Right lung (tissue), 10 donors: ENCODE measurements around the gene TCEAL6. TPM values are rescaled to one million over a fixed set of nuclear protein-coding genes. Genes with fewer than 3 reads are reported as not detected.
"Not testable (repeated sequence)": the region's sequence is repeated elsewhere in the genome, so short reads cannot be mapped to it uniquely, and the experiment has no call there.

Experiments used
- DNase-seq, 2 donors: peaks; one replicate each; pipeline ENCODE4 v3.0.0-alpha.2; 2013
- long read RNA-seq, 8 donors: transcript quantifications; one replicate each; lab custom pipeline, GENCODE V29; 2026
- polyA plus RNA-seq, 5 donors: library from polyadenylated mRNA; unstranded; fragments of 120-200 nt; gene quantifications; one replicate each; pipeline versions ENCODE4 v1.2.1 to v1.2.3, GENCODE V29; 2013; ENCODE audit warnings: inconsistent platforms in 1 of 5, low replicate concordance in 1 of 5; ENCODE audit not compliant: insufficient read length in 5 of 5, insufficient read depth in 1 of 5

Gene TCEAL6
- under 1 TPM in 2 of 5 donors, not detected in 3; 0.10 to 0.21 TPM for polyA plus RNA-seq
- long read RNA-seq, donor 1, result 0 reads
- long read RNA-seq, donor 2, result 0 reads
- long read RNA-seq, donor 3, result 0 reads
- long read RNA-seq, donor 4, result 0 reads
- long read RNA-seq, donor 5, result 0 reads
- long read RNA-seq, donor 6, result 0 reads
- long read RNA-seq, donor 7, result 0 reads
- long read RNA-seq, donor 8, result 0 reads

DNA sequence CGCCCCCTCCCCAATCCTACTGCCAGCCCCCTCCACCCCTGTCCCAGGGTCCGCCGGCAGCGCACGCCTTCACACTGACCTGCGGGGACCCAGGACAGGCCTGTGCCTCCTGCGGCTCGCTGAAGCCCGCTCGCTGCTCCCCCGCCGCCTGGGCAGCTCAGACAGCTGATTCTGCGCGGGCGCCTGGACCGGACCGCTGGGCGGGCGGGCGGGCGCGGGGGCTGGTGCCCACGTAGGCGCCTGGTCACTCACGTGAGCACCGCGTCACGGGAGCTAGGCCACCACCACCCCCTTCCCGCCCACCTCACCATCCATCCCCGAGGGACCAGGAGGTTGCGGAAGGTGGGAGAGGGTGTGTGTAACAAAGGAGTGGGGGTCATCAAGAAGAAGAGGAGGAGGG is at the start of gene TCEAL6:
TSS of gene TCEAL6 (minus strand) at position 208 of the 400 bp plus-strand sequence.
- not testable (repeated sequence) for DNase-seq

DNA sequence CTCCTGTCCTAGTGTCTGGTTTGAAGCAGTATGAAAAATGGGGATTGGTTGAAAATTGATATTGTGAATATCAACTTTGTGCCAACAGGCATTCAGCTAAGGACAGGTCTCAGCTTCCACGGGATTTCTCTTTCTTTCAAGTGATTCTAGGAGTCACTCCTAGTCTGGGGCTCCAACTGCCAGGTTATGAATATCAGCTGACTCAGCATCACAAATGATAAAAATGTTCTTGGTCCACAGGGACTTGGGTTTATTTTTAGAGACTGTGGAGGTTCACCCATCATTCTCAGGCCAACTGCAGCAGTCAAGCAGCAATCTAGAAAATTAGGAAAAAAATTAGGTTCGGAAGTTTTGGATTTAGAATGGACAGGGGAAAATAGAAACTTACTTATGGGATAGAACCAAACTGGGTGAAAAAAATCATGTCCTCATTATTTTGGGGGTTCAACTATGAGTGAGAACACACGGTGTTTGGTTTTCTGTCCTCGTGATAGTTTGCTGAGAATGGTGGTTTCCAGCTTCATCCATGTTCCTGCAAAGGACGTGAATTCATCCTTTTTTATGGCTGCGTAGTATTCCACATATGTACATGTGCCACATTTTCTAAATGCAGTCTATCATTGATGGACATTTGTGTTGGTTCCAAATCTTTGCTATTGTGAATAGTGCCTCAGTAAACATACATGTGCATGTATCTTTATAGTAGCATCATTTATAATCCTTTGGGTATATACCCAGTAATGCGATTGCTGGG is 43.9 kb upstream of the TCEAL6 start:
- no peak for DNase-seq

DNA sequence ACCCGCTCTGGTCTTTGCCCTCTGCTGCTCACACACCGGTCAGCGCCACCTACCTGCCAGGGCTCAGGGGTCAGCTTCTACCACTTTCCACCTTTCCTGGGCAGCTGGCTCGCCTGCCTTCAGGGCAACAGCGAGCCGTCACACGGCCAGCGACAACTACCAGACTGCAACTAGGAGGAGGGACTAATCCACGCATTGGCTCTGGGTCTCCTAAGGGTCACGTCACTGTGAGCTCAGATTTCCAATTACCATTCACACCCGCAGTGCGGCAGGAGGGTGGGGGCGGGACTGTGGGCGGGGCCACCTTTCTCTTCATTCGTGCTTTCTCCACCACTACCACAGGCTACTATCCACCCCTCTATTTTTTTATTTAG is 13.5 kb upstream of the TCEAL6 start, which contains the start of gene BEX5:
TSS of gene BEX5 (minus strand) at position 172 of the 374 bp plus-strand sequence. CDS start 1,712 bp downstream, outside the sequence.
- DNase-seq, result peak; percentile 10 to 23

DNA sequence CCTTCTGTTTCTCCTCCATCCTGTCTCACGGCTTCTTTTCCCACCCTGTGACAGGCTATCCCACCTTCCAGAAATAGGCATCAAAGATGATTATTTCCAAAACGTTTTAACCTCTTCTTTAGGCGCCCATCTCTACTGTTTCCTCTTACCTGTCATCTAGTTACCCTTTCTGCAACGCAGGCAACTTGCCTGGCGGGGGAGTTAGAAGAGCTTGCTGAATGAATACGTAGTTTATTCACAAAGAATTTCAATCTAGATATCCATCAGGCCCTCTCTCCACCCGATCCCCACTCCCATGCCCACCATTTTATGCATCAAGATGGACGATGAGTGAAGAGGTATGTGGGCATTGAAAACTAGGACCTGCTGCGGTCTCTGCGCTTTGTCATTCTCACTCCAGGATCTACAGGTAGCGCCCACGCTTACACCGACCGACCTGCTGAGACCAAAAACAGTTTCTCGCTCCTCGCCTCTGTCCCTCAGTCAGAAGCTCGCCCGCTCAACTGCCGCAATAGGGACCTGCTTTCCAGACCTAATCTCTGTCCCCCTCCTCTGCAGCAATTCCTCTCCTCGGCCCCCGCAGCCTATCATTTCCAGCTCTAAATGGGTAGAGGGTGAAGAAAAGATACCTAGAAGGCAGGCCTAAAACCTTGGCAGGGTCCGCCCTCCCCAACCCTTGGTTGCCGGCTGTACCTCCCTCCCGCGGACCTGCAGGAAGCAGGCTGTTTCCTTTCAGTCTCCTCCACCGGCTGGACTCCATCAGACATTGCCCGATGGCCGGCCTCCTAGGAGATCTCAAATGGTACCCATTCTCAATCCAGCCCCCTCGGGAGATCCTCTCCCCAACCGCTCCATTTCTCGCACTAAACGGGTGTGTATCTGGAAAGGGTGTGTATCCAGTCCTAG is 12.9 kb upstream of the TCEAL6 start:
- no peak for DNase-seq

DNA sequence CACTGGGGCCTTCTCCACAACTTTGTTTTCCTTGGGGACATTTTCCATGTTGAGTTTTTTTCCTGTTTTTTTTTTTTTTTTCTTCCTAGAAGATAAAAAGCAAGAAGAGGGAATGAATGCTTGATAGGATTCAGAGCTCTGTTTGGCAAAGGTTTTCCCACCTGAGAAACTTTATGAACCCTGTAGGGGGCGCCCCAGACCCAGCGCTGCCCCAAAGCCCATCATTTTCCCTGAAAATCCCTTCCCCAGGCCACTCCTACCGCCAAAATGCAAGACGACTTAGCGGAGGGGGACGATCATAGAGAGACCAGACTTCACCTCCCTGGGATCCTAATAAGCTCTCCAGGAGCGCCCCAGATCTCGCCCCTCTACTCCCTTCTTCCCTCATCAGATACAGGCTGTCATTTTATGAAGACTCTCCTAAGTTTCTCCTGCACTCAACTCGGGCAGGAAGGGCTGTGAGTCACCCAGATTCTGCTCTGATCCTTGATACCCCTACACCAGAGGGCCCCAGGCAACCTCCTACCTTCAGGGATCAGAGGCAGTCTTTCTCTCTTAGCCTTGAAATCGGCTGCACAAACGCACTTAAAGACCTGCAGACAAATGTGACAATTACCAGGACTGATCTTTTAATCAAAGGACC is 12.1 kb upstream of the TCEAL6 start:
- no peak for DNase-seq

DNA sequence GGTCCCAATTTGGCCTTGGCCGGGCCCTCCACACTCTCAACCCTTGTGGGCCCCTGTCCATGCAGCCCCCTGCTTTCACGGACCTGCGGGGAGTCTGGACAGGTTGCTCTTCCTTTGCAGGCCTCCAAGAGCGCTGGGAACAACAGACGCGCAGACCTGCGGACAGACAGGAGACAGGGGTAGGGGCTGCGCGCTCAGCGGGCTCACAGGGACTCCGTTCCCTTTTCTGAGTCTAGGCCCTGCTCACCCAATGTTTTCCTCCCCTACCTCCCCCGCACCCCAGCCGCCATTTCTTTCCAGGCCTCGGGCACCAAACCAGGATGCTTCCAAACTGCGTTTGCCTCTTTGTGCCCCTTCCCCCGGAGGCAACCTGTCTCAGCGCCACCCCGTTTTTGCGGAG is 650 bp downstream of the TCEAL6 start:
- not testable (repeated sequence) for DNase-seq

DNA sequence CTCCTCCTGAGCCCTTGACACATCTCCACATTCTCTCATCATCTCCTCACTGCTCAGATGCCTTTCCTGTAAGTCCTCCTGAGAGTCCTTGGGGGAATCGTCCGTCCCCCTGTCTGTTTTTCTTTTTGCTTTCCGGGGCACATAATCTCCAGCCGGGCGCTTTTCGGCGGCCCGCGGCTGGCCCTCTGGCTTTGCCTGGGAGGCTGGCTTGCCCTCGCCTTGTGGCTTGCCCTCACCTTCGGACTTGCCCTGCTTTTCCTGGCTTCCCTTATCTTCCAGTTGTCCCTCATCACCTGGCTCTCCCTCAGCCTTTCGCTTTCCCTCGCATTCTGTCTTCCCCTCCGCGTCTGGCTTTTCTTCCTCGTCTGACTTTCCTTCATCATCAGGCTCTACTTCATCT is 1.4 kb downstream of the TCEAL6 start:
- DNase-seq, result not testable (repeated sequence)

DNA sequence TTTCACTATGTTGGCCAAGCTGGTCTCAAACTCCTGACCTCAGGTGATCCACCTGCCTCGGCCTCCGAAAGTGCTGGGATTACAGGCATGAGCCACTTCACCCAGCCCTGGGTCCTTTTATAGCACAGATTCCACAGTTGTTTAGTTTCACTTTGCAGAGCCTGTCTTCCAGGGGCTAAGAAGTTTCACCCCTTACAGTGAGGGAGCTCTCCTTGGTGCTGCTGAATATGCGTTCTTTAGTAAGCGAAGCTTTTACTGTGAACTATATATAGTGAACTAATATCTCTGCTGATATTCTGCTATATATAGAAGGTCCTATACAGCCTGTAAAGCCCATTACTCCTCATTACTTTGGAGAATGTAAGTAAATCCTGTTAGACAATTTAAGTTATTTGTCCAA is 4.2 kb downstream of the TCEAL6 start:
- DNase-seq, result no peak

DNA sequence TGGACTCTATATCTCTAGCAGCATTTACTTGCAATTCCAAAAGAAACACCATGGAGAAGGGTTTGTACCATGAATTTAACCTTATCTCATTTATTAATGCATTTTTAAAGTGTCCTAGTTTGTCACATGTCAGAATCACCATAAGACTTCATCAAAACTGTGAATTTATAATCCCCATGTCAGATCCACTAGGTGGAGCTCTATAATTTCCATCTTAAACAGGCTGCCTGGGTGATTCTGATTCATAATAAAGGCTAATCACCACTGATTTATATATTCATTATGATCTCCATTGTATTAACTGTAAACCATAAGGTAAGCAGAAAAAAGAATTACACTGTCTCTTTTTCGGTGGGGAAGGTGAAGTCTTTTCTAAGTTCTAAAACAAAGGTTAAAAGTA is 12.8 kb downstream of the TCEAL6 start:
- no peak for DNase-seq

DNA sequence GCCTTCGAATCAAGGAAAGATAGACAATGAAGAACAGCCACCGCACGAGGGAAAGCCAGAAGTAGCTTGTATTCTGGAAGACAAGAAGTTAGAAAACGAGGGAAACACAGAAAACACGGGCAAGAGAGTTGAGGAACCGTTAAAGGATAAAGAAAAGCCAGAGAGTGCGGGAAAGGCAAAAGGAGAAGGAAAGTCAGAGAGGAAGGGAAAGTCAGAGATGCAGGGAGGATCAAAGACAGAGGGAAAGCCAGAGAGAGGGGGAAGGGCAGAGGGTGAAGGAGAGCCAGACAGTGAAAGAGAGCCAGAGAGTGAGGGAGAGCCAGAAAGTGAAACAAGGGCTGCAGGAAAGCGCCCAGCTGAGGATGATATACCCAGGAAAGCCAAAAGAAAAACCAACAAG is 15.4 kb downstream of the TCEAL6 start:
- no peak for DNase-seq

DNA sequence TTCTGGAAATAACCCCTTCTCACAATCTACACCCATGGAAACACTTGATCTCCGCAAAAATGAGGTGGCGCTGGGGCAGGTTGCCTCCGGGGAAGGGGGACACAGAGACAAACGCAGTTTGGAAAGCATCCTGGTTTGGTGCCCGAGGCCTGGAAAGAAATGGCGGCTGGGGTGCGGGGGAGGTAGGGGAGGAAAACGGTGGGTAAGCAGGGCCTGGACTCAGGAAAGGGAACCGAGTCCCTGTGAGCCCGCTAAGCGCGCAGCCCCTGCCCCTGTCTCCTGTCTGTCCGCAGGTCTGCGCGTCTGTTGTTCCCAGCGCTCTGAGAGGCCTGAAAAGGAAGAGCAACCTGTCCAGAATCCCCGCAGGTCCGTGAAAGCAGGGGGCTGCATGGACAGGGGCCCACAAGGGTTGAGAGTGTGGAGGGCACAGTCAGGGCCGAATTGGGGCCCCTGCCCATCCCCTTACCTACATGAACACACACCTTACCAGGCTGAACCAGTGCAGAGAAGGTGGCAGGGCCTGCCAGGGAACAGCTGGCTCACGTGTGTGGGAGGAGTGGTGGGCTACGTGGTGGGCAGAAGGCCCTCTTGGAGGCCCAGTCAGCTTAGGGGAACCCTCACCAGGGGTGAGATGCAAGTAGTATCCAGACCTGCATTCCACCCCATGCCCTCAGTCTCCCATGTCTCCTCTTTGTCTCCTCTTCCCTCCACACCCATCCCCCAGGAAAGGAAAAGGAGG is 16.0 kb downstream of the TCEAL6 start:
- DNase-seq, result not testable (repeated sequence)

DNA sequence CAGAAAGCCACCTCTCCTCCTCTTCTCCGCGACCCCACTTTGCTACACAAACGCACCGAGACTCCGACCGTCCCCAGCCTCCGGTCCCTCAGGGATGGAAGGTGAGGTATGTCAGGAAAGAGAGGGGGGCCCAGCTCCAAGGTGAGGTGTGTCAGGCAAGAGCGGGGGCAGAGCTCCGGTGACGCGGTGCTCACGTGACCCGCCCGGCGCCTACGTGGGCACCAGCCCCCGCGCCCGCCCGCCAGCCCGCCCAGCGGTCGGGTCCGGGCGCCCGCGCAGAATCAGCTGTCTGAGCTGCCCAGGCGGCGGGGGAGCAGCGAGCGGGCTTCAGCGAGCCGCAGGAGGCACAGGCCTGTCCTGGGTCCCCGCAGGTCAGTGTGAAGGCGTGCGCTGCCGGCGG is 16.8 kb downstream of the TCEAL6 start, which contains the start of gene TCEAL2:
TSS of gene TCEAL2 (plus strand) at position 244 of the 400 bp plus-strand sequence. CDS start 1,152 bp downstream, outside the sequence.
- DNase-seq, result not testable (repeated sequence)

DNA sequence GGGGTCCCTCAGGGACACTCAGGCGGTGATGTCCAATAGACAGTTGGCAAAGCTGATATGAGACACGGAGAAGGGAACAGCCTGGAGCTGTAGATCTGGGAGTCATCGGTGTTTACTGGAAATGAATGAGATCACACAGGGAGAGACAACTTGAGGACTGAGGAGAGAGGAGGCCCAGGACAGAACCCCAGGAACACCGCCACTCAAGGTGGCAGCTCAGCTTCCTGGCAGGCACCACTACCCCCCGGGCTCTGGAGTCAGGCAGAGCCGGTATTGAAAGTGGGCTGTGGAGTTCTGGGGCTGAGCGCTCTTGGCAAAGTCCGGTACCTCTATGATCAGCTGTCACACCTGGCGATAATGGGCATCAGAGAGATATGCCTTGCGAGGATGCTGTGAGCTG is 17.3 kb downstream of the TCEAL6 start:
- not testable (repeated sequence) for DNase-seq

DNA sequence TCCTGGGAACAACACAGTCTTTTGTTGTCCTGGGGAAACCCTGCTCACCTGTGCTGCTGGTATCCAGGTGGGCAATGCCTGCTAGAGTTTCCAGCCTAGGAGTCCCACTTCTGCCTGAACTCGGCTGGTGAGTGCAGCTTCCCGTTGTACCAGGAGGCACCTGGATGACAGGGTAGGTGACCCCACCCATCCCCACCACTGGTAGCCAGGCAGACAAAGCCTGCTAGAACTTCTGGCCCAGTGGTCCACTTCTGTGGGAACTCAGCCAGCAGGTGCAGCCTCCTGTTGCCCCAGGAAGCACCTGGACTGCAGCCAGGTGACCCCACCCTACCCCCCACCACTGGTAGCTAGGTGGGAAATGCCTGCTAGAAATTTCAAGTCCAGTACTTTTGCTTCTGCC is 26.5 kb downstream of the TCEAL6 start:
- DNase-seq, result no peak

DNA sequence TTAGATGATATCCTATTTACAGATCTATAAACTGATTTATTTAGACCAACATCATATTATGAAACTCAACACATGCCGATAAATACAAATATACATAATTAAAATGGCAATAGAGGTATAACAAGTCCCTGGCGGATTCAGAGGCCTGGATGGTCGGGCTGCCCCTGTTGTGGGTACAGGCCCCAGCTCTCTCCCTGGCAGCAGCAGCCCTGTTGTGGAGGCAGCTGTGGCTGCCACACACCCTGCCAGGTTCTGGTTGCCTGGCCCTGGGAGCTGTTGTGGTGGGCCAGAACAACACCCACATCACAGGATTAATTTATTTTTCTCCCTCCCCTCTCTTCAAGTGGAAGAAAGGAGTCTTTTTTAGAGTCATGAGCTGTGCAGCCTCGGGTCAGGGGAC is 28.9 kb downstream of the TCEAL6 start:
- no peak for DNase-seq

Other genes starting within 250 kb of the TCEAL6 start
- 10 to 100 TPM; 16.2 to 34.7 (median 31.8) TPM for gene ZMAT1, start 210.5 kb downstream of the TCEAL6 start, polyA plus RNA-seq
- gene TCEAL2, start 16.8 kb downstream of the TCEAL6 start, polyA plus RNA-seq, result 1 to 10 TPM; 1.7 to 2.5 (median 2.2) TPM
- 1 to 10 TPM; 2.5 to 3.1 (median 3.0) TPM for gene BEX5, start 13.5 kb upstream of the TCEAL6 start, polyA plus RNA-seq
- gene TCP11X1, start 72.8 kb upstream of the TCEAL6 start, polyA plus RNA-seq, result not detected
- gene NXF2, start 104.7 kb upstream of the TCEAL6 start, polyA plus RNA-seq, result under 1 TPM in 3 of 5 donors, not detected in 2; 0.13 to 0.33 (median 0.14) TPM